ENCODE results near the gene ELAC1. TPM values are rescaled to one million over a fixed set of nuclear protein-coding genes. Genes with fewer than 3 reads are reported as not detected.

The ELAC1 gene
- total RNA-seq, 4 donors from 2014 or later: 1.6 to 8.9 (median 6.0) TPM

GRCh38 chr18:50928551-50928950, 39.3 kb upstream of the ELAC1 start:
- 74 to 89% methylated on average over 2 of the region's 2 CpGs for WGBS, 2 donors
- H3K27ac ChIP-seq: no peak overlapping the region
- TF ChIP-seq POLR2A (IDR thresholded peaks at IDR 0.05): no peak
- TF ChIP-seq CTCF (IDR thresholded peaks at IDR 0.05): no peak
- DNase-seq: no peak
- intact Hi-C loops (cut with DNase I): no loop called here
- H3K4me1 ChIP-seq: no peaks in the 10 kb centered on the region
- H3K4me3 ChIP-seq: no peak overlapping the region
- H3K36me3 ChIP-seq: peaks cover 0 to 78% (median 0%) of the 10 kb centered on the region in 3 donors
- H3K9me3 ChIP-seq: no peaks in the 10 kb centered on the region
- H3K27me3 ChIP-seq: no peaks in the 10 kb centered on the region

DNA sequence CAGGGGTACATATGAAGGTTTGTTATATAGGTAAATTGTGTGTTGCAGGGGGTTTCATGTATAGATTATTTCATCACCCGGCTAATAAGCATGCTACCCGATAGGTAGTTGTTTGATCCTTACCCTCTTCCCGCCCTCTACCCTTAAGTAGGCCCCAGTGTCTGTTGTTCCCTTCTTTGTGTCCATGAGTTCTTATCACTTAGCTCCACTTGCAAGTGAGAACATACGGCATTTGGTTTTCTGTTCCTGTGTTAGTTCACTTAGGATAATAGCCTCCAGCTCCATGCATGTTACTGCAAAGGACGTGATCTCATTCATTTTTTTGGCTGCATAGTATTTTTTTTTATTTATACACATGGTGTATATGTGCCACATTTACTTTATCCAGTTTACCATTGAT, 34.2 kb upstream of the ELAC1 start:
- TF ChIP-seq CTCF (IDR thresholded peaks at IDR 0.05): no peak
- TF ChIP-seq POLR2A (IDR thresholded peaks at IDR 0.05): no peak
- H3K9me3 ChIP-seq: no peaks in the 10 kb centered on the region
- no peaks in the 10 kb centered on the region for H3K27me3 ChIP-seq
- no peaks in the 10 kb centered on the region for H3K4me1 ChIP-seq
- no peak overlapping the region for H3K4me3 ChIP-seq
- no peak for DNase-seq
- peaks cover 0 to 52% (median 0%) of the 10 kb centered on the region in 3 donors for H3K36me3 ChIP-seq
- WGBS, 2 donors: 87 to 98% methylated on average over 5 of the region's 5 CpGs
- intact Hi-C loops (cut with DNase I): no loop called here
- no peak overlapping the region for H3K27ac ChIP-seq

- intact Hi-C loops (cut with DNase I): no loop called here
- Histone ChIP-seq H3K4me3 (no peak overlapping the region), H3K9me3 (no peaks in the 10 kb centered on the region), H3K27me3 (no peaks in the 10 kb centered on the region), H3K4me1 (no peaks in the 10 kb centered on the region), H3K36me3 (peaks cover 0 to 47% (median 0%) of the 10 kb centered on the region in 3 donors), H3K27ac (no peak overlapping the region)
- DNase-seq: no peak
- TF ChIP-seq POLR2A (IDR thresholded peaks at IDR 0.05) (no peak), CTCF (IDR thresholded peaks at IDR 0.05) (no peak)
- 92 to 97% methylated on average over 6 of the region's 6 CpGs for WGBS, 2 donors
Measured at GRCh38 chr18:50934545-50935211, 33.2 kb upstream of the ELAC1 start.

- Histone ChIP-seq H3K27me3 (no peaks in the 10 kb centered on the region), H3K4me3 (no peak overlapping the region), H3K36me3 (peaks cover 0 to 51% (median 0%) of the 10 kb centered on the region in 3 donors), H3K27ac (no peak overlapping the region), H3K4me1 (no peaks in the 10 kb centered on the region), H3K9me3 (no peaks in the 10 kb centered on the region)
- 88 to 92% methylated on average over 6 of the region's 6 CpGs for WGBS, 2 donors
- no peak for DNase-seq
- intact Hi-C loops (cut with DNase I): no loop called here
- TF ChIP-seq CTCF (IDR thresholded peaks at IDR 0.05) (no peak), POLR2A (IDR thresholded peaks at IDR 0.05) (no peak)
Measured at GRCh38 chr18:50935493-50936191, 32.2 kb upstream of the ELAC1 start.

- Histone ChIP-seq H3K9me3 (no peaks in the 10 kb centered on the region), H3K27ac (no peak overlapping the region), H3K4me3 (no peak overlapping the region), H3K27me3 (no peaks in the 10 kb centered on the region), H3K36me3 (peaks cover 0 to 48% (median 0%) of the 10 kb centered on the region in 3 donors), H3K4me1 (no peaks in the 10 kb centered on the region)
- no peak for DNase-seq
- no peak for TF ChIP-seq CTCF (IDR thresholded peaks at IDR 0.05)
- no peak for TF ChIP-seq POLR2A (IDR thresholded peaks at IDR 0.05)
- 84 to 97% methylated on average over 1 of the region's 1 CpG for WGBS, 2 donors
- intact Hi-C loops (cut with DNase I): no loop called here
Measured at GRCh38 chr18:50937183-50937582, 30.7 kb upstream of the ELAC1 start.

Measured in esophagus squamous epithelium (tissue), 5 donors.